HEK293T (cell line): ENCODE data around the gene PHF20.

ENCODE experiments used
- CTBP1 ChIP-seq: fragments of 450-650 bp; IDR thresholded peaks from 2 replicates; pipeline ENCODE4 v1.6.1; 2016; ENCODE audit warnings: borderline replicate concordance
- FOXM1 ChIP-seq: fragments of 450-650 bp; IDR thresholded peaks from 2 replicates; pipeline ENCODE4 v1.6.1; 2017; ENCODE audit warnings: mild to moderate bottlenecking, borderline replicate concordance
- L3MBTL2 ChIP-seq: fragments of 450-650 bp; conservative IDR thresholded peaks from 2 replicates; pipeline ENCODE4 v1.6.1; 2016; ENCODE audit warnings: mild to moderate bottlenecking
- LEF1 ChIP-seq: fragments of 450-650 bp; IDR thresholded peaks from 2 replicates; pipeline ENCODE4 v1.6.1; 2017; ENCODE audit warnings: mild to moderate bottlenecking, borderline replicate concordance
- NFRKB ChIP-seq: fragments of 450-650 bp; IDR thresholded peaks from 2 replicates; pipeline ENCODE4 v1.6.1; 2016; ENCODE audit warnings: mild to moderate bottlenecking, moderate library complexity
- PKNOX1 ChIP-seq: fragments of 450-650 bp; IDR thresholded peaks from 2 replicates; pipeline ENCODE4 v1.6.1; 2016
- SP1 ChIP-seq: fragments of 450-650 bp; IDR thresholded peaks from 2 replicates; pipeline ENCODE4 v1.6.1; 2017
- TARDBP ChIP-seq: fragments of 450-650 bp; IDR thresholded peaks from 2 replicates; pipeline ENCODE4 v1.6.1; 2016

GRCh38 chr20:35791097-35791496, 19.3 kb downstream of the PHF20 start:
- TF ChIP-seq TARDBP = no peak
- no peak for TF ChIP-seq SP1
- no peak for TF ChIP-seq L3MBTL2
- TF ChIP-seq LEF1 = no peak
- no peak for TF ChIP-seq FOXM1
- no peak for TF ChIP-seq CTBP1
- no peak for TF ChIP-seq PKNOX1
- no peak for TF ChIP-seq NFRKB
